Liver (tissue), 9 donors: ENCODE data around the gene ILDR1. TPM values are rescaled to one million over a fixed set of nuclear protein-coding genes. Genes with fewer than 3 reads are reported as not detected.

Experiments used
- DNase-seq: peaks from one replicate; pipeline ENCODE4 v3.0.0-alpha.2; 2017; ENCODE audit warnings: low spot score
- H3K27ac ChIP-seq, 2 donors: one replicate each; pipeline ENCODE4 v1.7.0; 2013; ENCODE audit warnings: inconsistent platforms in 2 of 2, low read length in 2 of 2, control low read depth in 1 of 2, low read depth in 1 of 2, mild to moderate bottlenecking in 1 of 2
- H3K27me3 ChIP-seq, 4 donors: one replicate each; pipeline versions ENCODE4 v1.6.1 to v1.7.0; 2013; ENCODE audit warnings: low read length in 3 of 4, inconsistent platforms in 1 of 4, mild to moderate bottlenecking in 1 of 4, moderate library complexity in 1 of 4; ENCODE audit not compliant: control insufficient read depth in 4 of 4, insufficient read depth in 4 of 4
- H3K36me3 ChIP-seq, 4 donors: one replicate each; pipeline versions ENCODE4 v1.6.1 to v1.7.0; 2013; ENCODE audit warnings: low read length in 3 of 4, mild to moderate bottlenecking in 3 of 4, low read depth in 1 of 4, moderate library complexity in 1 of 4; ENCODE audit not compliant: control insufficient read depth in 4 of 4, insufficient read depth in 3 of 4
- H3K4me1 ChIP-seq, 4 donors: one replicate each; pipeline versions ENCODE4 v1.6.1 to v1.7.0; 2013; ENCODE audit warnings: low read length in 3 of 4, mild to moderate bottlenecking in 3 of 4, moderate library complexity in 1 of 4; ENCODE audit not compliant: control insufficient read depth in 4 of 4, insufficient read depth in 4 of 4
- H3K4me3 ChIP-seq, 3 donors: one replicate each; pipeline versions ENCODE4 v1.6.1 to v1.7.0; 2013; ENCODE audit warnings: low read length in 3 of 3, control low read depth in 1 of 3, low read depth in 1 of 3, mild to moderate bottlenecking in 1 of 3
- H3K9ac ChIP-seq, 2 donors: one replicate each; pipeline ENCODE4 v1.7.0; 2013; ENCODE audit warnings: low read length in 2 of 2, mild to moderate bottlenecking in 2 of 2, moderate library complexity in 2 of 2, control low read depth in 1 of 2, low read depth in 1 of 2
- H3K9me3 ChIP-seq, 4 donors: one replicate each; pipeline versions ENCODE4 v1.6.1 to v1.7.0; 2013; ENCODE audit warnings: low read length in 3 of 4; ENCODE audit not compliant: control insufficient read depth in 4 of 4
- EGR1 ChIP-seq, 2 donors: IDR thresholded peaks; 2 replicates each; pipeline ENCODE4 v1.6.1; 2016 to 2018; ENCODE audit warnings: antibody characterized with exemption in 2 of 2, low read depth in 2 of 2
- FOXA2 ChIP-seq: IDR thresholded peaks from 2 replicates; pipeline ENCODE4 v1.6.1; 2016; ENCODE audit warnings: antibody characterized with exemption
- GABPA ChIP-seq, 2 donors: IDR thresholded peaks in 1 of 2; conservative IDR thresholded peaks in 1 of 2; 2 replicates each; pipeline ENCODE4 v1.6.1; 2016; ENCODE audit warnings: antibody characterized with exemption in 2 of 2, mild to moderate bottlenecking in 1 of 2, moderate library complexity in 1 of 2
- HNF4A ChIP-seq, 2 donors: conservative IDR thresholded peaks; 2 replicates each; pipeline ENCODE4 v1.6.1; 2016; ENCODE audit warnings: antibody characterized with exemption in 2 of 2, mild to moderate bottlenecking in 2 of 2
- HNF4G ChIP-seq: IDR thresholded peaks from 2 replicates; pipeline ENCODE4 v1.6.1; 2016; ENCODE audit warnings: antibody characterized with exemption
- NR2F2 ChIP-seq: IDR thresholded peaks from 2 replicates; pipeline ENCODE4 v1.6.1; 2016; ENCODE audit warnings: antibody characterized with exemption
- RAD21 ChIP-seq, 2 donors: IDR thresholded peaks; 2 replicates each; pipeline ENCODE4 v1.6.1; 2016; ENCODE audit warnings: antibody characterized with exemption in 2 of 2, mild to moderate bottlenecking in 2 of 2
- TAF1 ChIP-seq: conservative IDR thresholded peaks from 2 replicates; pipeline ENCODE4 v1.6.1; 2016; ENCODE audit warnings: antibody characterized with exemption, mild to moderate bottlenecking
- YY1 ChIP-seq: IDR thresholded peaks from 2 replicates; pipeline ENCODE4 v1.6.1; 2016; ENCODE audit warnings: antibody characterized with exemption, mild to moderate bottlenecking
- WGBS: extraction: QIAGEN DNeasy Blood & Tissue Kit; methylation state at CpG from one replicate; pipeline ENCODE4 v1.1.7; 2013; 5-methylcytosine and 5-hydroxymethylcytosine counted together
- polyA plus RNA-seq, 2 donors: library from polyadenylated mRNA; stranded (reverse) in 1 of 2; unstranded in 1 of 2; fragments of 200-250 nt in 1 of 2; fragments of >200 nt in 1 of 2; fragmentation: Nextera tagmentation in 1 of 2; extraction: Ambion mirVana in 1 of 2; gene quantifications; one replicate each; pipeline versions ENCODE4 v1.2.1 to v1.2.3, GENCODE V29; 2013 to 2015
- total RNA-seq, 2 donors: library from RNA; depleted of rRNA; stranded (reverse); fragments of >200 nt; gene quantifications; one replicate each; pipeline ENCODE4 v1.2.3, GENCODE V29; 2014
- TF ChIP-seq, protein P1 (sequence below): fragments of 150-350 bp; IDR thresholded peaks from 2 replicates; pipeline ENCODE4 v1.5.1; 2017; ENCODE audit warnings: improper control_type of control experiment, low read depth, low read length; ENCODE audit not compliant: missing input control
- TF ChIP-seq, protein P2 (sequence below): IDR thresholded peaks from 2 replicates; pipeline ENCODE4 v1.6.1; 2016; ENCODE audit warnings: antibody characterized with exemption
- TF ChIP-seq, protein P3 (sequence below): IDR thresholded peaks from 2 replicates; pipeline ENCODE4 v1.6.1; 2016; ENCODE audit warnings: antibody characterized with exemption
- TF ChIP-seq, protein P4 (sequence below): IDR thresholded peaks from 2 replicates; pipeline ENCODE4 v1.6.1; 2016; ENCODE audit warnings: antibody characterized with exemption
- TF ChIP-seq, protein P5 (sequence below): IDR thresholded peaks from 2 replicates; pipeline ENCODE4 v1.6.1; 2016; ENCODE audit warnings: antibody characterized with exemption, mild to moderate bottlenecking
- donor health status: healthy.
- donor health status: healthy.
- donor health status: healthy.
- donor health status: healthy.
- donor health status: healthy.

The ILDR1 gene
- total and polyA plus RNA-seq, 4 donors: 0.07 to 1.7 (median 0.19) TPM

DNA sequence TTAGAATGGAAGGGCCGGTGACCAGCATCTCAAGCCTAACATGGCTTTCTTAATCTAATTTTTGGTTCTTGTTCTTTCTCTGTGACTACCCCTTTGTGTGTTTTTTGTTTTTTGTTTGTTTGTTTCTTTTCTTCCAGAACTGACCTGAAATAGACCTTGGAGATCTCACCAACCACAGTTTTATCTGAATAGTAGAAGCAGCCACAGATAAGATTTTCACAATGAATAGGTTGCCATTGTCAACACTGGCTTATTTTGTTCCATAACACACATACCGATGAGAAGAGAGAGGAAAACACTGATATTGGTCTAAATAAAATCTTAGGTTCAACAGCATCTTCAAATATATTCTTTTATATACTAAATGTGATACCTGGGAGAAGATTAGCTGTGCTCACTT, 11.5 kb downstream of the ILDR1 start:
- TF ChIP-seq YY1 (no peak), GABPA (IDR thresholded peaks at IDR 0.05 in 1 of 2, conservative IDR thresholded peaks at IDR 0.05 in 1 of 2) (no peak), EGR1 (IDR thresholded peaks at IDR 0.05; ENCODE audit: low read depth in 2 of 2) (no peak), HNF4A (conservative IDR thresholded peaks at IDR 0.05) (no peak), HNF4G (no peak), TAF1 (no peak), FOXA2 (no peak), NR2F2 (no peak)
- TF ChIP-seq, protein P1, sequence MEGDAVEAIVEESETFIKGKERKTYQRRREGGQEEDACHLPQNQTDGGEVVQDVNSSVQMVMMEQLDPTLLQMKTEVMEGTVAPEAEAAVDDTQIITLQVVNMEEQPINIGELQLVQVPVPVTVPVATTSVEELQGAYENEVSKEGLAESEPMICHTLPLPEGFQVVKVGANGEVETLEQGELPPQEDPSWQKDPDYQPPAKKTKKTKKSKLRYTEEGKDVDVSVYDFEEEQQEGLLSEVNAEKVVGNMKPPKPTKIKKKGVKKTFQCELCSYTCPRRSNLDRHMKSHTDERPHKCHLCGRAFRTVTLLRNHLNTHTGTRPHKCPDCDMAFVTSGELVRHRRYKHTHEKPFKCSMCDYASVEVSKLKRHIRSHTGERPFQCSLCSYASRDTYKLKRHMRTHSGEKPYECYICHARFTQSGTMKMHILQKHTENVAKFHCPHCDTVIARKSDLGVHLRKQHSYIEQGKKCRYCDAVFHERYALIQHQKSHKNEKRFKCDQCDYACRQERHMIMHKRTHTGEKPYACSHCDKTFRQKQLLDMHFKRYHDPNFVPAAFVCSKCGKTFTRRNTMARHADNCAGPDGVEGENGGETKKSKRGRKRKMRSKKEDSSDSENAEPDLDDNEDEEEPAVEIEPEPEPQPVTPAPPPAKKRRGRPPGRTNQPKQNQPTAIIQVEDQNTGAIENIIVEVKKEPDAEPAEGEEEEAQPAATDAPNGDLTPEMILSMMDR: no peak
- TF ChIP-seq, protein P2, sequence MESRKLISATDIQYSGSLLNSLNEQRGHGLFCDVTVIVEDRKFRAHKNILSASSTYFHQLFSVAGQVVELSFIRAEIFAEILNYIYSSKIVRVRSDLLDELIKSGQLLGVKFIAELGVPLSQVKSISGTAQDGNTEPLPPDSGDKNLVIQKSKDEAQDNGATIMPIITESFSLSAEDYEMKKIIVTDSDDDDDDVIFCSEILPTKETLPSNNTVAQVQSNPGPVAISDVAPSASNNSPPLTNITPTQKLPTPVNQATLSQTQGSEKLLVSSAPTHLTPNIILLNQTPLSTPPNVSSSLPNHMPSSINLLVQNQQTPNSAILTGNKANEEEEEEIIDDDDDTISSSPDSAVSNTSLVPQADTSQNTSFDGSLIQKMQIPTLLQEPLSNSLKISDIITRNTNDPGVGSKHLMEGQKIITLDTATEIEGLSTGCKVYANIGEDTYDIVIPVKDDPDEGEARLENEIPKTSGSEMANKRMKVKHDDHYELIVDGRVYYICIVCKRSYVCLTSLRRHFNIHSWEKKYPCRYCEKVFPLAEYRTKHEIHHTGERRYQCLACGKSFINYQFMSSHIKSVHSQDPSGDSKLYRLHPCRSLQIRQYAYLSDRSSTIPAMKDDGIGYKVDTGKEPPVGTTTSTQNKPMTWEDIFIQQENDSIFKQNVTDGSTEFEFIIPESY: no peak
- TF ChIP-seq, protein P3, sequence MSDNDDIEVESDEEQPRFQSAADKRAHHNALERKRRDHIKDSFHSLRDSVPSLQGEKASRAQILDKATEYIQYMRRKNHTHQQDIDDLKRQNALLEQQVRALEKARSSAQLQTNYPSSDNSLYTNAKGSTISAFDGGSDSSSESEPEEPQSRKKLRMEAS: no peak
- TF ChIP-seq, protein P4, sequence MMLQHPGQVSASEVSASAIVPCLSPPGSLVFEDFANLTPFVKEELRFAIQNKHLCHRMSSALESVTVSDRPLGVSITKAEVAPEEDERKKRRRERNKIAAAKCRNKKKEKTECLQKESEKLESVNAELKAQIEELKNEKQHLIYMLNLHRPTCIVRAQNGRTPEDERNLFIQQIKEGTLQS: no peak
- TF ChIP-seq, protein P5, sequence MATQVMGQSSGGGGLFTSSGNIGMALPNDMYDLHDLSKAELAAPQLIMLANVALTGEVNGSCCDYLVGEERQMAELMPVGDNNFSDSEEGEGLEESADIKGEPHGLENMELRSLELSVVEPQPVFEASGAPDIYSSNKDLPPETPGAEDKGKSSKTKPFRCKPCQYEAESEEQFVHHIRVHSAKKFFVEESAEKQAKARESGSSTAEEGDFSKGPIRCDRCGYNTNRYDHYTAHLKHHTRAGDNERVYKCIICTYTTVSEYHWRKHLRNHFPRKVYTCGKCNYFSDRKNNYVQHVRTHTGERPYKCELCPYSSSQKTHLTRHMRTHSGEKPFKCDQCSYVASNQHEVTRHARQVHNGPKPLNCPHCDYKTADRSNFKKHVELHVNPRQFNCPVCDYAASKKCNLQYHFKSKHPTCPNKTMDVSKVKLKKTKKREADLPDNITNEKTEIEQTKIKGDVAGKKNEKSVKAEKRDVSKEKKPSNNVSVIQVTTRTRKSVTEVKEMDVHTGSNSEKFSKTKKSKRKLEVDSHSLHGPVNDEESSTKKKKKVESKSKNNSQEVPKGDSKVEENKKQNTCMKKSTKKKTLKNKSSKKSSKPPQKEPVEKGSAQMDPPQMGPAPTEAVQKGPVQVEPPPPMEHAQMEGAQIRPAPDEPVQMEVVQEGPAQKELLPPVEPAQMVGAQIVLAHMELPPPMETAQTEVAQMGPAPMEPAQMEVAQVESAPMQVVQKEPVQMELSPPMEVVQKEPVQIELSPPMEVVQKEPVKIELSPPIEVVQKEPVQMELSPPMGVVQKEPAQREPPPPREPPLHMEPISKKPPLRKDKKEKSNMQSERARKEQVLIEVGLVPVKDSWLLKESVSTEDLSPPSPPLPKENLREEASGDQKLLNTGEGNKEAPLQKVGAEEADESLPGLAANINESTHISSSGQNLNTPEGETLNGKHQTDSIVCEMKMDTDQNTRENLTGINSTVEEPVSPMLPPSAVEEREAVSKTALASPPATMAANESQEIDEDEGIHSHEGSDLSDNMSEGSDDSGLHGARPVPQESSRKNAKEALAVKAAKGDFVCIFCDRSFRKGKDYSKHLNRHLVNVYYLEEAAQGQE: no peak
- H3K4me1 ChIP-seq: no peaks in the 10 kb centered on the region
- H3K36me3 ChIP-seq: no peaks in the 10 kb centered on the region

DNA sequence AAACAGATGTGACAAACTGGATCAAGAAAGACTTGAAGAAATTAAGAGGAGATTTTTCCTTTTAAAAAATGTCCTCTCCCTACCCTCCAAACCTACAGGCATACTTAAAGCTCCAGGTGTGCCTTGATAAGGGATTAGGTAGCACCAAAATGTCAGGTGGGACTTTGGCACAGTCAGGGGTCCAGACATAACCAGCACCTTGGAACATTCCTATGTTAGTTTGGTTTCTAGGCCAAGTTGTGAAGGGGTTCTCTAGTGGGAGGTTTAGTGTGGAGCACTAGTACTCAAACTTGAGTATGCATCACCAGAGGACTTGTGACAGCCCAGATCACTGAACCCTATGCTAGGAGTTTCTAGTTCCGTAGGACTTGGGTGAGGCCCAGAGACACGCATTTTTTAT, 13.9 kb downstream of the ILDR1 start:
- no peaks in the 10 kb centered on the region for H3K9me3 ChIP-seq
- no peak overlapping the region for H3K27ac ChIP-seq
- no peak overlapping the region for H3K9ac ChIP-seq
- H3K27me3 ChIP-seq: no peaks in the 10 kb centered on the region
- TF ChIP-seq, protein P5: no peak
- TF ChIP-seq RAD21 (IDR thresholded peaks at IDR 0.05): no peak
- TF ChIP-seq, protein P4: no peak
- peaks cover 0 to 2% (median 0%) of the 10 kb centered on the region in 4 donors for H3K36me3 ChIP-seq
- no peaks in the 10 kb centered on the region for H3K4me1 ChIP-seq
- H3K4me3 ChIP-seq: no peak overlapping the region
- no peak for DNase-seq
- WGBS: 94% methylated on average over 2 of the region's 2 CpGs

More for the DNA sequence above, 11.5 kb downstream of the ILDR1 start:
- no peaks in the 10 kb centered on the region for H3K9me3 ChIP-seq
- no peak overlapping the region for H3K27ac ChIP-seq
- no peak overlapping the region for H3K4me3 ChIP-seq
- WGBS: 78% methylated on average over 2 of the region's 2 CpGs
- no peak for DNase-seq
- no peak overlapping the region for H3K9ac ChIP-seq
- no peaks in the 10 kb centered on the region for H3K27me3 ChIP-seq
